ENCODE measurements around the gene ALPK3. TPM values are rescaled to one million over a fixed set of nuclear protein-coding genes. Genes with fewer than 3 reads are reported as not detected.

The ALPK3 gene
- total RNA-seq, 1 donor from 2014 or later: 10.8 TPM

DNA sequence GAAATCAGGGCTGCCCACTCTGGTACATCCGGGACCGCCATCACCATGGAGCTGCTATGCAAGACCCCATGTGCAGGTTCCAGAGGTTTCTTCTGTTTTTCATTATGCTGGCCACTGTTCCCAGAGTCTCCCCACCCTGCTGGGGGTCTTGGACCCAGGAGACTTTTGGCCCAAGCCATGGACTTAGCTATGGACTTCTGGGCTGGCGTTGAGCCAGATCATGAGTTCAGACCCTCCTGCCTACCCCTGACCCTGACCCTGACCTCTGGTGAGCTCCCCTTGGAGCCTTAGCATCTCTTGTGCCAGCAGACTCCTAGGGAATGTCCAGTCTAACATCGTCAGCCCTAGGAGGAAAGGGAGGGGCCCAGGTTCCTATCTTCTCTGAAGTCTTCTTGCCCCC lies 92.6 kb downstream of the ALPK3 start:
- DNase-seq (ENCODE audit: extremely low spot score, unreplicated experiment): no peak
- H3K9me3 Mint-ChIP-seq: peaks cover 2% of the 10 kb centered on the region
- H3K36me3 Mint-ChIP-seq: no peaks in the 10 kb centered on the region
- H3K4me1 Mint-ChIP-seq (ENCODE audit: unreplicated experiment): peaks cover 24% of the 10 kb centered on the region
- peaks cover 1% of the 10 kb centered on the region for H3K27me3 Mint-ChIP-seq
- no peak overlapping the region for H3K27ac Mint-ChIP-seq
- H3K4me3 Mint-ChIP-seq: no peak overlapping the region
- TF ChIP-seq, protein P1, sequence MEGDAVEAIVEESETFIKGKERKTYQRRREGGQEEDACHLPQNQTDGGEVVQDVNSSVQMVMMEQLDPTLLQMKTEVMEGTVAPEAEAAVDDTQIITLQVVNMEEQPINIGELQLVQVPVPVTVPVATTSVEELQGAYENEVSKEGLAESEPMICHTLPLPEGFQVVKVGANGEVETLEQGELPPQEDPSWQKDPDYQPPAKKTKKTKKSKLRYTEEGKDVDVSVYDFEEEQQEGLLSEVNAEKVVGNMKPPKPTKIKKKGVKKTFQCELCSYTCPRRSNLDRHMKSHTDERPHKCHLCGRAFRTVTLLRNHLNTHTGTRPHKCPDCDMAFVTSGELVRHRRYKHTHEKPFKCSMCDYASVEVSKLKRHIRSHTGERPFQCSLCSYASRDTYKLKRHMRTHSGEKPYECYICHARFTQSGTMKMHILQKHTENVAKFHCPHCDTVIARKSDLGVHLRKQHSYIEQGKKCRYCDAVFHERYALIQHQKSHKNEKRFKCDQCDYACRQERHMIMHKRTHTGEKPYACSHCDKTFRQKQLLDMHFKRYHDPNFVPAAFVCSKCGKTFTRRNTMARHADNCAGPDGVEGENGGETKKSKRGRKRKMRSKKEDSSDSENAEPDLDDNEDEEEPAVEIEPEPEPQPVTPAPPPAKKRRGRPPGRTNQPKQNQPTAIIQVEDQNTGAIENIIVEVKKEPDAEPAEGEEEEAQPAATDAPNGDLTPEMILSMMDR (conservative IDR thresholded peaks at IDR 0.05): no peak

DNA sequence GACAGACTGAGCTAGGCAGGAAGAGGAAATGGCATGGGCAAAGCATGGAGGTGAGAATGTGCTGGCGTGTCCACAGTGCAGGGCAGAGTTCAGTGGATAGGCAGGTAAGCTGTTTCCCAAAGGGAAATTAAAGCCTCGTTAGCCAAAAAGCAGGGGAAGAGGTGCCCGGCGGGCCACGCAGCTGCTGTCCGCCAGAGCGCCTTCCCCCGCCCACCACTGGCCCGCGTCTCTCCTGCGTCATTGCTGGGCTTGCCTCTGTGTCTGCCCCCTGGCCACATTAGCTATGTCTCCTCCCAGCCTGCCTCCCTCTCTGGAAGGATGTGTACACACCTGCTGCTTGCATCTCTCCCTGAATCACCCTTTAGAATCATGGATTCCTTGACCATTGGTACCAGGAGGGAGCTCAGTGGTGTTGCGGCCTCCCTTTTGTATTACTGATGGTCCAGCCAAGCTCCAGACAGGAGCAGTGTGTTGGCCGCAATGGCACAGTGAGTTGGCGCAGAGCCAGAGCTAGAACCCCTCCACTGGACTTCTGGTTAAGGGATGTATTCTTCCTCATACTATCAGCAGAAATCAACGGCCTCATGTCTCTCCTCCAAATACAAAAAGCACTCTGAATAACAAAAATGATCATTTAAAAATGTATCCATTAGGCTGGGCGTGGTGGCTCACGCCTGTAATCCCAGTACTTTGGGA lies 93.9 kb downstream of the ALPK3 start:
- TF ChIP-seq, protein P1 (conservative IDR thresholded peaks at IDR 0.05): no peak
- Mint-ChIP-seq H3K36me3 (no peaks in the 10 kb centered on the region), H3K27me3 (peaks cover 3% of the 10 kb centered on the region), H3K4me1 (ENCODE audit: unreplicated experiment) (peaks cover 34% of the 10 kb centered on the region), H3K9me3 (peaks cover 4% of the 10 kb centered on the region), H3K27ac (no peak overlapping the region), H3K4me3 (no peak overlapping the region)
- DNase-seq (ENCODE audit: extremely low spot score, unreplicated experiment): no peak

DNA sequence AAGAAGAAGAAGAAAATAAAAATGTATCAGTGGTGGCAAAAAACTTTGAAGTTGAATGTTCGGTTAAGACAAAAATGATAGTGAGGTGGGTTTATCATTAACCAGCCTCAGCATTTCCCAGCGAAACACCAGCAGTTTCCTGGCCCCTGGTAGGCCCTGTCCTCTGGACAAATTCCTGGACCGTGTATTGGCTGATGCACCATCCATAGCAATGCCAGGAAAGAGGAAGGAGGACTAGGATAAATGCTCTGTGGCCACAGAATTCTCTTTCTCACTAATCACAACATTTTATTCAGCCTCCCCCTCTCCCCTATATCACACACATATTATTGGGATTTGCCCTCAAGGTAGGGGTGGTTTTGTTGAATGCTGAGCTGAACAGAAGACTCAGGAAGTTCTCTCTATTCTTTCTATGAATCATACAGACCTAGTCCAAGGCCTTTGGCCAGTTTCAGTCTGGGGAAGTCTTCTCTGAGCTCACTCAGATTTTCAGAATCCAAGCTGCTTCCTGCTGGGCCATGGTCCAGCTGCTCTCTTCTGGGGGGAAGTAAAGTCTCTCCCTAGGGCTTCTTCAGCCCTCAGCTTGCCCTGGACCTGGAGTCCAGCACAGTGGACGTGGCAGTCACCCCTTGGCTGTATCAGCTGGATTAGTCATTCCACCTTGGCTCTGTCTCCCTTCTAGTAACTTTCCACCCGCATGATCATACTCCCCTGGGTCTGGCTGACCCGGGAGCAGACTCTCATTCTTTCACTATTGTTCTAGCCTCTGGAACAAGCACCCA lies 94.9 kb downstream of the ALPK3 start:
- TF ChIP-seq, protein P1 (conservative IDR thresholded peaks at IDR 0.05): no peak
- no peaks in the 10 kb centered on the region for H3K36me3 Mint-ChIP-seq
- peaks cover 4% of the 10 kb centered on the region for H3K9me3 Mint-ChIP-seq
- H3K27me3 Mint-ChIP-seq: peaks cover 3% of the 10 kb centered on the region
- no peak overlapping the region for H3K4me3 Mint-ChIP-seq
- H3K27ac Mint-ChIP-seq: peak overlapping the region; percentile 33
- peaks cover 35% of the 10 kb centered on the region for H3K4me1 Mint-ChIP-seq (ENCODE audit: unreplicated experiment)
- DNase-seq (ENCODE audit: extremely low spot score, unreplicated experiment): no peak

DNA sequence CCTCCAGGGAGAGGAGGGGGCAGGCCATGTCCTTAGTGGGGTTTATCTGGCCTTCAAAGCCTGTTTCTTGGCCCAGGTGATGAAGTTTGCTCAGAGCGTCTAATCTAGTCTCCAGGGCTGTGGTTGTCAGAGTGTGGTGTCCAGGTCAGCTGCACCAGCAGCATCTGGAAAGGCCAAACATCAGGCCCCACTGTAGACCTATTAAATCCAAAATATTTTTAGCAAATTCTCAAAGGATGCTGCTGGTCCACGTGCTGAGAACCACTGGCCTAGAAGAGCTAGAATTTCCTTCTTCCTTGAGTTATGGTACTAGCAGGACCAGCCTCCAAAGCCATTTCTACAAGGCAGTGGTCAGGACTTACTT lies 96.2 kb downstream of the ALPK3 start:
- peaks cover 3% of the 10 kb centered on the region for H3K27me3 Mint-ChIP-seq
- peaks cover 4% of the 10 kb centered on the region for H3K9me3 Mint-ChIP-seq
- no peaks in the 10 kb centered on the region for H3K36me3 Mint-ChIP-seq
- H3K27ac Mint-ChIP-seq: no peak overlapping the region
- no peak overlapping the region for H3K4me3 Mint-ChIP-seq
- H3K4me1 Mint-ChIP-seq (ENCODE audit: unreplicated experiment): peaks cover 42% of the 10 kb centered on the region
- TF ChIP-seq, protein P1 (conservative IDR thresholded peaks at IDR 0.05): no peak
- DNase-seq (ENCODE audit: extremely low spot score, unreplicated experiment): no peak

DNA sequence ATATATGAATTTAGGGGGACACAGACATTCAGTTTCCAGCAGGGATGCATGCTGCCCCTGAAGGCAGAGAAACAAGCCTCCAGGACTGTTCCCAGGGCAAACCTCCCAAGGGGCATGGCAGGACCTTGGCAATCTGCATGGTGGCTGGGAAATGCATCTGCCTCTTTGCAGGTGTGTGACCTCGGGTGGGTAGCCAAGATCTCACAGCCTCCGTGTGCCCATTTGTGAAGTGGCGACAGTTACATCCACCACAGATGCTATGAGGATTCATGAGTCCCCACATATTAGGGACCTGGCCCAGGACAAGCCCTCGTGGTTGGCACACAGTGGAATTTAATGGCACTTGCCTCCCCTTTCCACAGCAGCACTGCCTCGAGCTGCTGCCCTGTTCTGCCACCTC lies 97.2 kb downstream of the ALPK3 start:
- Mint-ChIP-seq H3K27ac (no peak overlapping the region), H3K4me1 (ENCODE audit: unreplicated experiment) (peaks cover 35% of the 10 kb centered on the region), H3K9me3 (peaks cover 4% of the 10 kb centered on the region), H3K4me3 (no peak overlapping the region), H3K36me3 (no peaks in the 10 kb centered on the region), H3K27me3 (peaks cover 3% of the 10 kb centered on the region)
- no peak for DNase-seq (ENCODE audit: extremely low spot score, unreplicated experiment)
- TF ChIP-seq, protein P1 (conservative IDR thresholded peaks at IDR 0.05): no peak

Data from type B pancreatic cell (in vitro differentiated cells).